HG02885 (cell line): ENCODE results near the gene TGFBI.

ENCODE experiments used
- ATAC-seq: cut with Tn5 transposase; IDR thresholded peaks from one replicate; pipeline ENCODE4 v1.9.1; 2021; ENCODE audit warnings: mild to moderate bottlenecking; ENCODE audit not compliant: unreplicated experiment, poor library complexity

The TGFBI gene

GRCh38 chr5:136000932-136001331 is 27.9 kb upstream of the TGFBI start:
- ATAC-seq: no peak

GRCh38 chr5:136001466-136001981 is 27.3 kb upstream of the TGFBI start:
- ATAC-seq: no peak

DNA sequence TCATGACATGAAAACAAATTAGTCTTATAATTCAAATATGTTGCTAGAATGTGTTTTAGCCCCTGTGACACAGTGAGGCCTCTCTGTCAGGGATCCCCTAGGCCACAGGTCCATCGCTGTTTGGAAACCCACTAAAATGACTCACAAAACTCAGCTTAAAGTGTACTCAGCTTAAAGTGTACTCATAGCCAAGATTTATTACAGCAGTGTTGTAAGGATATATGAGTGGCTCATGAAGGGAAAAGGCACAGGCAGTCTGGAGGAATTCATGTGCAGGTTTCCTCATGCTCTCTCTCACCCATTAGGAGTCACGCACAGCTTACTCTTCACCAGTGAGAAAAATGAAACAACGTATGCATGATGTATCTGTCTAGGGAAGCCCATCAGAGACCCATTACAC is 24.4 kb upstream of the TGFBI start:
- no peak for ATAC-seq

DNA sequence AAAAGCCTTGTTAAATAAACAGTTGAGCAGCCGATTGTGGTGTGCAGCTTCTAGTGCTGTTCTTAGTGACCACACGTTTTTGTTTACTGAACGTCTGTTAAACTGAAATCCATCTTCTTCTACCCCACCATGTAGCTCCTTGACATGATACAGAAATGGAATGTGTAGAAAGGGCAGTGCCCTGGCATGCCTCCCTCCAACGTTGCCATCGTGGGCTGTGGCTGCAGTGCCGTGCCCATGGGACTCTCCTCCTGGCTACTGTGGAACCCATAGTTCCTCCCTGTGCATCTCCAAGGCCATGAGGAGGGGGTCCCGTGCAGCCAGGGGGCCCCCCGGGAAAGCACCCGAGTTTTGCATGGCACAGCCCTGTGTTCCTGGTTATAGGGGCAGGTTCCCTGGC is 23.3 kb upstream of the TGFBI start:
- no peak for ATAC-seq

DNA sequence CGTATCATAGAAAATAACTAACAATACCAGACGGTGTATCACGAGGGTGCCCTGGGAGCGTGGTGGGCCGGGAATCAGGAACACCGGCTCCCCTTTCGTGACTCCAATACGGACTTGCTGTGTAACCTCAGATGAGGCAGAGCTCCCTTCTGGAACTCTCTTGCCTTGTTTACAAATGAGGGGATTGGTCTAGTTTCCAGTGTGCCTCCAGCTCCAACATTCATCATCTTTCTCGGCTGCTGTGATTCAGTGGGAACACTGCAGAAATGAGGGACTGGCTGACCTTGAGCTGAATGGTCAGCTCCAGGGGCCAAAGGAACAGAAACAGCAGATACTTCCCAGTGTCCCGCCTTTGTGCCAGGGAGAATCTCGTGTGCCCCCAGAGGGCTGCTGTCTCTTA is 22.6 kb upstream of the TGFBI start:
- ATAC-seq: no peak

DNA sequence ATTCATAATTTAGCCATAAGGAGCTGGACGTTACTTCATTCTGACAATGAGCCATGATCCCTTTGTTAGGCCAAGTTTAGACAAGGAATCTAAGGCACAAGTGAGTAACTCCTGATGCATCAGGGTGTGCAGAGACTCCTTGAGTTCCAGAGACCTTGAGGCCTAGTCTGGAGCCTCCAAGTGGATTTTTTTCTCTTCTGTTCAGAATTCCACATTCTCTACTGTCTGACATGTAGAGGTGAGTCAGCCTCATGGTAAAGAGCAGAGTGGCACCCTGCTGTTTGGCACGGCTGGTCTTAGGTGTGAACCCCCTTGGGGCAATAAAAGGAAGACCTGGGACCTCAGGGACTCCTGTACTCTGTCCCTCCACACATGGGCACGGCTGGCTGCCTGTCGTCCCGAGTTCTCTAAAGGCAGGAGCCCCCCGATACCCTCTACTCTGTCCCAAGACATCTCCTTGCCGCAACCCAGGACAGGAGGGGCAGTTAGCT is 22.0 kb upstream of the TGFBI start:
- ATAC-seq: no peak

DNA sequence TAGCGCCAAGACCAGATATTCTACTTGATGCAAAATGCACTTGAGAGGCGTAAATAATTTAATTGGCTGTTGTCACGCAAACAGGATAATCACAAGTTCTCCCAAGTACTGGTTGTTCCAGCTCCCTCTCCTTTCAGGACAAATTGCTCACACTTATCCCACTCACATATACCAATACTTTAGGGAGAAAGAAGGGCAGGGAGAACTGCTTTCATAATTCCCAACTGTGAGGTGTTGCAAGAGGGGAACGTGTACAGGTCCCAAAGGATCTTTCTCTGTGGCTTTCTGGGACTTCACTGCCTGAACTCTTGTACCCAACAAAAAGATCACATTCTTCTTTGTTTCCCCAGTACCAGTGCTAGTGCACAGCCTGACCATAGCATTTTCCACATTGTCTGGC is 21.5 kb upstream of the TGFBI start:
- ATAC-seq: no peak

GRCh38 chr5:136011414-136012001 is 17.3 kb upstream of the TGFBI start:
- ATAC-seq: no peak

- no peak for ATAC-seq
Observed at GRCh38 chr5:136012041-136012804, 16.6 kb upstream of the TGFBI start.

- ATAC-seq: no peak
Observed at GRCh38 chr5:136013559-136013958, 15.2 kb upstream of the TGFBI start.

- ATAC-seq: peak; percentile 78
Observed at GRCh38 chr5:136014049-136015002, 14.5 kb upstream of the TGFBI start.

- no peak for ATAC-seq
Observed at GRCh38 chr5:136015003-136015375, 13.8 kb upstream of the TGFBI start.

- no peak for ATAC-seq
Observed at GRCh38 chr5:136015966-136016650, 12.7 kb upstream of the TGFBI start.

DNA sequence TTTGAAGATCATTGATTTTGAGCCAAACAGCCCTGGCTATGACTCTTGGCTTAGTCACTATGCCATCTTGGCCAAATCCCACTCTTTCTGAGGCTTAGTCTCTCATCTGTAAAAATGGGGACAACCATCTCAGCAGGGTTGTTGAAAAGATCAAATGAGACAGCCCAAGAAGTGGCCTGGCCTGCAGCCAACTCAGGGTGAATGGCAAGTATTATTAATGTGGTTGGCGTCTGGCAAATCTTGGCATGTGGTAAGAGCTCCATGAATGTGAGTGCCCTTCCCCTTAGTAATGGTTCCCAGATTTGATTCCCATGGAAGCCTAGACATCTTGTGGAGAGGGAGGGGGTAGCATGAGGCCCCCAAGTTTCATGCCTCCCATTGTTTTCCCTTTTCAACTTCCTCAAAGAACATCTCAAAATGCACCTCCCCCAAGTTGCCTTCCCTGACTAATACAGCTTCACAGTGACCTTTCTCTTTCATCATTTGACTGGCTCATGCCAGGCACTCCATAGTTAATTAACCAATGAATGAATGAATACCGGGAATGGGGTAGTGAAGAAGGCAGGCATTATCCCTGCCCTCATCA is 11.8 kb upstream of the TGFBI start:
- no peak for ATAC-seq

- ATAC-seq: no peak
Observed at GRCh38 chr5:136018814-136019783, 9.7 kb upstream of the TGFBI start.

DNA sequence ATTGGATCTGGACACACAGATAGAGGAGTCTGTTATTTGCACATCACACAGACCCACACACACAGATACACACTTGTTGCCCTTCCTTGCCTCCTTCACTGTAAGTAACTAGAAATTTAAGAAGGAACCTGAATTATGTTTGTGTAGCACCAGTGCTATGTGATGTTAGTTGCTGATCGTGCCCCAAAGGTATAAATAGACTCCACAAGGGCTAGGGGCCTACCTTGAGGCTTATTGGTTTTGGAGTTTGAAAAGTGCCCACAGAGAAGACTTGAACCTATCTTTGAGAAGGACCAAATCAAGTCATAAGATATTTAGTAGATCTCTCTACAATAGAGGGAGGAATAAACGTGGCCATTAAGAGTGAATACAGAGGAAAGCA is 8.8 kb upstream of the TGFBI start:
- no peak for ATAC-seq

DNA sequence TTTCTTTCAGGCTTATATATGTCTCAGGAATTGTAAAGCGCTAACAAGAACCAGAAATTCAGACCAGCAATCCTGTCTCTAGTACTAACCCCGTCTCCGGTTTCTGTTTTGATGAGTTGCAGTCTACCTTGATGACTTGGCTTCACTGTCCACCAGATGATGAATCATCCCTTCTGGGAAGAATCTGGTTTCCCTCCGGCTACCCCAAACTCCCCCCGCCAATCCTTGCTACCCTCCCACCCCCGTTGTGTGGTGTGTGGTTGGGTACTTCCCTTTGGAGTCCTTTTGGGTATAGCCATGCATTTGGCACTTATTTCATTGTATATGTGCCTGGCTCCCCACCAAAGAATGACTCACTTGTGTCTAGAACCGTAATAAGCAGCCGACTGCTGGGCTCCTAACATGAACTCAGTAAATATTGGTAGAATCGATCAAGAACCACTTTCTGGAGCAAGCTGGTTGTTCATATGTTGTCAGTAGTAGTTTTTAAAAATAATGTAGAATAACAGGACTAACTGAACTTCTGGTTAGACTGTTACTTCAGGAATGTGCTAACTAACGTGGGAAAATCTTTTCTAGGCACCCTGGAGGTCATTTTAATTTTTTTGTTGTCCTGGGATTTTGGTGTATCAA is 8.3 kb upstream of the TGFBI start:
- no peak for ATAC-seq

DNA sequence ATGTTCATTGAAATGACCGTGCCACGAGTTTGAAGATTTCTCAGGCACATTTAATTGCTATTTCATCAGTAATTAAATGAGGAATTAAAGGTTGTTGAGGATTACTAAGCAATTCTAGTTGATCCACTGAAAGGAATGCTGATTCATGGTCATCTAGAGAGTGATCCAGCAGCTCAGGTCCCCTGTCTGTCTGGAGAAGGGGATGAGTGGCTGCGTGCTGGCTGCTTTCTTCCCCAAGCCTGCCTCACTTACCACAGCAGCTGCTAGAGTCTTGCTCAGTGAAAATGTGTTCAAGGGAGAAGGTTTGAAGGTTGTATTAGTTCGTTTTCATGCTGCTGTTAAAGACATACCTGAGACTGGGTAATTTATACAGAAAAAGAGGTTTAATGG is 7.8 kb upstream of the TGFBI start:
- no peak for ATAC-seq
